ENCODE measurements around the gene KRTAP13-4.

DNA sequence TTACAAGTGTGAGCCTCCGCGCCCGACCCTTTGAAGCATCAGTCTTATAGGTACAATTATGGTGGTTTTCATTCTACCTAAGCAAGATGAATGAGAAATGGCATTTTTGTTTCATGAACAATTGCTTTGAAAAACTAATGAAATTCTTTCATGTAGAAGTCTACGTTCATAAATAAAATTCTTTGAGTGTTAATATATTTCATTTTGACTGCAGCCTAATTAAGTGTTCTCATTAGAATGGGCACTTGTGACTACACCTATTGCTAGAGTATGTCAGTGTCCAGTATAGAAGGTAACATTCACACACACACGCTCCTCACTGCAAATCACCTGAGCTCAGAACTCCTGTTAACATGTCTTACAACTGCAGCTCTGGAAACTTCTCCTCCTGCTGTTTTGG lies 10.0 kb downstream of the KRTAP13-4 start, which contains the start of gene KRTAP15-1:
- TF ChIP-seq, protein P1, sequence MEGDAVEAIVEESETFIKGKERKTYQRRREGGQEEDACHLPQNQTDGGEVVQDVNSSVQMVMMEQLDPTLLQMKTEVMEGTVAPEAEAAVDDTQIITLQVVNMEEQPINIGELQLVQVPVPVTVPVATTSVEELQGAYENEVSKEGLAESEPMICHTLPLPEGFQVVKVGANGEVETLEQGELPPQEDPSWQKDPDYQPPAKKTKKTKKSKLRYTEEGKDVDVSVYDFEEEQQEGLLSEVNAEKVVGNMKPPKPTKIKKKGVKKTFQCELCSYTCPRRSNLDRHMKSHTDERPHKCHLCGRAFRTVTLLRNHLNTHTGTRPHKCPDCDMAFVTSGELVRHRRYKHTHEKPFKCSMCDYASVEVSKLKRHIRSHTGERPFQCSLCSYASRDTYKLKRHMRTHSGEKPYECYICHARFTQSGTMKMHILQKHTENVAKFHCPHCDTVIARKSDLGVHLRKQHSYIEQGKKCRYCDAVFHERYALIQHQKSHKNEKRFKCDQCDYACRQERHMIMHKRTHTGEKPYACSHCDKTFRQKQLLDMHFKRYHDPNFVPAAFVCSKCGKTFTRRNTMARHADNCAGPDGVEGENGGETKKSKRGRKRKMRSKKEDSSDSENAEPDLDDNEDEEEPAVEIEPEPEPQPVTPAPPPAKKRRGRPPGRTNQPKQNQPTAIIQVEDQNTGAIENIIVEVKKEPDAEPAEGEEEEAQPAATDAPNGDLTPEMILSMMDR (IDR thresholded peaks at IDR 0.05), result no peak
- no peak for TF ChIP-seq POLR2A (IDR thresholded peaks at IDR 0.05)

Data from esophagus squamous epithelium (tissue), 4 donors.